WTC11 (cell line): ENCODE results near the gene WNK2. TPM values are rescaled to one million over a fixed set of nuclear protein-coding genes. Genes with fewer than 3 reads are reported as not detected.

Experiments used
- ATAC-seq: fragments of 200-7000 bp; cut with Tn5 transposase; 2 replicates; pipeline ENCODE4 v1.10.0; 2021; ENCODE audit warnings: mild to moderate bottlenecking, moderate library complexity
- CTCF ChIA-PET: fragments of 300-600 bp; sonication (Branson Sonifier 250); formaldehyde crosslinking; loops from one replicate; lab custom pipeline; 2021; ENCODE audit warnings: antibody characterized with exemption; lab: Charles Lee
- POLR2A ChIA-PET: fragments of 350-600 bp; sonication (Branson Sonifier 250); formaldehyde crosslinking; loops from one replicate; lab custom pipeline; 2021; ENCODE audit warnings: antibody characterized with exemption; lab: Charles Lee
- DNase-seq: peaks from one replicate; pipeline ENCODE4 v3.0.0; 2021; ENCODE audit warnings: low spot score
- H3K27ac Mint-ChIP-seq: 2 replicates; pipeline ENCODE4 v1.8.0; 2021; ENCODE audit warnings: mixed read lengths
- H3K27me3 Mint-ChIP-seq: 2 replicates; pipeline ENCODE4 v1.8.0; 2021; ENCODE audit warnings: low read depth, mild to moderate bottlenecking, moderate library complexity, mixed read lengths
- H3K36me3 Mint-ChIP-seq: 2 replicates; pipeline ENCODE4 v1.8.0; 2021; ENCODE audit warnings: mixed read lengths
- H3K4me1 Mint-ChIP-seq: 2 replicates; pipeline ENCODE4 v1.8.0; 2022; ENCODE audit warnings: mixed read lengths
- H3K4me3 Mint-ChIP-seq: 2 replicates; pipeline ENCODE4 v1.8.0; 2021; ENCODE audit warnings: mild to moderate bottlenecking, moderate library complexity, mixed read lengths
- H3K9me3 Mint-ChIP-seq: 2 replicates; pipeline ENCODE4 v1.8.0; 2021; ENCODE audit warnings: mixed read lengths
- ATF1 ChIP-seq: sonication (generic); formaldehyde crosslinking; IDR thresholded peaks from 2 replicates; pipeline ENCODE4 v1.8.1; 2023; ENCODE audit warnings: mild to moderate bottlenecking, moderate library complexity, missing genetic modification reagents
- ESRRA ChIP-seq: sonication (generic); formaldehyde crosslinking; IDR thresholded peaks from 2 replicates; pipeline ENCODE4 v1.8.1; 2022; ENCODE audit warnings: mild to moderate bottlenecking, missing genetic modification reagents, borderline replicate concordance
- GTF2I ChIP-seq: fragments of 250-450 bp; sonication (Bioruptor Pico); conservative IDR thresholded peaks from 2 replicates; pipeline ENCODE4 v1.4.0; 2021; ENCODE audit warnings: mild to moderate bottlenecking
- HMGA2 ChIP-seq: fragments of 250-450 bp; sonication (Bioruptor Pico); IDR thresholded peaks from 2 replicates; pipeline ENCODE4 v1.4.0; 2021; ENCODE audit warnings: mild to moderate bottlenecking, moderate library complexity
- IRF2 ChIP-seq: sonication (generic); formaldehyde crosslinking; IDR thresholded peaks from 2 replicates; pipeline ENCODE4 v1.8.0; 2022; ENCODE audit warnings: low read depth, missing genetic modification reagents, borderline replicate concordance
- JUN ChIP-seq: sonication (generic); formaldehyde crosslinking; IDR thresholded peaks from 2 replicates; pipeline ENCODE4 v1.8.0; 2023; ENCODE audit warnings: mild to moderate bottlenecking, missing genetic modification reagents
- NFE2L1 ChIP-seq: sonication (generic); formaldehyde crosslinking; IDR thresholded peaks from 2 replicates; pipeline ENCODE4 v1.8.1; 2023; ENCODE audit warnings: missing genetic modification reagents
- RELA ChIP-seq: sonication (generic); formaldehyde crosslinking; IDR thresholded peaks from 2 replicates; pipeline ENCODE4 v1.8.1; 2022; ENCODE audit warnings: missing genetic modification reagents, mild to moderate bottlenecking, borderline replicate concordance
- SP1 ChIP-seq: sonication (generic); formaldehyde crosslinking; conservative IDR thresholded peaks from 2 replicates; pipeline ENCODE4 v1.8.1; 2022; ENCODE audit warnings: missing genetic modification reagents
- ZNF219 ChIP-seq: sonication (generic); formaldehyde crosslinking; IDR thresholded peaks from 2 replicates; pipeline ENCODE4 v1.8.0; 2023; ENCODE audit warnings: missing genetic modification reagents, mild to moderate bottlenecking, borderline replicate concordance
- ZNF317 ChIP-seq: sonication (generic); formaldehyde crosslinking; IDR thresholded peaks from 2 replicates; pipeline ENCODE4 v1.8.1; 2023; ENCODE audit warnings: low read depth, mild to moderate bottlenecking, moderate library complexity, missing genetic modification reagents, borderline replicate concordance
- ZNF671 ChIP-seq: fragments of 250-450 bp; sonication (Bioruptor Pico); IDR thresholded peaks from 2 replicates; pipeline ENCODE4 v1.8.0; 2021; ENCODE audit warnings: mild to moderate bottlenecking
- total RNA-seq: library from RNA; stranded (reverse); gene quantifications from 3 replicates; pipeline ENCODE4 v1.2.3, GENCODE V29; 2021
- TF ChIP-seq, protein P1 (sequence below): sonication (generic); formaldehyde crosslinking; IDR thresholded peaks from 2 replicates; pipeline ENCODE4 v1.8.0; 2022; ENCODE audit warnings: mild to moderate bottlenecking, missing genetic modification reagents
- TF ChIP-seq, protein P2 (sequence below): sonication (generic); formaldehyde crosslinking; IDR thresholded peaks from 2 replicates; pipeline ENCODE4 v1.8.0; 2023; ENCODE audit warnings: missing genetic modification reagents
- TF ChIP-seq, protein P3 (sequence below): sonication (generic); formaldehyde crosslinking; conservative IDR thresholded peaks from 2 replicates; pipeline ENCODE4 v1.8.1; 2022; ENCODE audit warnings: mild to moderate bottlenecking, missing genetic modification reagents
- TF ChIP-seq, protein P4 (sequence below): sonication (generic); formaldehyde crosslinking; IDR thresholded peaks from 2 replicates; pipeline ENCODE4 v1.8.1; 2022; ENCODE audit warnings: low read depth, missing genetic modification reagents, borderline replicate concordance
- TF ChIP-seq, protein P5 (sequence below): fragments of 250-450 bp; sonication (Bioruptor Pico); conservative IDR thresholded peaks from 2 replicates; pipeline ENCODE4 v1.9.0; 2021; ENCODE audit warnings: mild to moderate bottlenecking
- TF ChIP-seq, protein P6 (sequence below): fragments of 250-450 bp; sonication (Bioruptor Pico); IDR thresholded peaks from 2 replicates; pipeline ENCODE4 v2.1.2; 2022; ENCODE audit warnings: mild to moderate bottlenecking, moderate library complexity

Gene WNK2
- total RNA-seq, 1 experiment from 2014 or later, result 120 TPM

DNA sequence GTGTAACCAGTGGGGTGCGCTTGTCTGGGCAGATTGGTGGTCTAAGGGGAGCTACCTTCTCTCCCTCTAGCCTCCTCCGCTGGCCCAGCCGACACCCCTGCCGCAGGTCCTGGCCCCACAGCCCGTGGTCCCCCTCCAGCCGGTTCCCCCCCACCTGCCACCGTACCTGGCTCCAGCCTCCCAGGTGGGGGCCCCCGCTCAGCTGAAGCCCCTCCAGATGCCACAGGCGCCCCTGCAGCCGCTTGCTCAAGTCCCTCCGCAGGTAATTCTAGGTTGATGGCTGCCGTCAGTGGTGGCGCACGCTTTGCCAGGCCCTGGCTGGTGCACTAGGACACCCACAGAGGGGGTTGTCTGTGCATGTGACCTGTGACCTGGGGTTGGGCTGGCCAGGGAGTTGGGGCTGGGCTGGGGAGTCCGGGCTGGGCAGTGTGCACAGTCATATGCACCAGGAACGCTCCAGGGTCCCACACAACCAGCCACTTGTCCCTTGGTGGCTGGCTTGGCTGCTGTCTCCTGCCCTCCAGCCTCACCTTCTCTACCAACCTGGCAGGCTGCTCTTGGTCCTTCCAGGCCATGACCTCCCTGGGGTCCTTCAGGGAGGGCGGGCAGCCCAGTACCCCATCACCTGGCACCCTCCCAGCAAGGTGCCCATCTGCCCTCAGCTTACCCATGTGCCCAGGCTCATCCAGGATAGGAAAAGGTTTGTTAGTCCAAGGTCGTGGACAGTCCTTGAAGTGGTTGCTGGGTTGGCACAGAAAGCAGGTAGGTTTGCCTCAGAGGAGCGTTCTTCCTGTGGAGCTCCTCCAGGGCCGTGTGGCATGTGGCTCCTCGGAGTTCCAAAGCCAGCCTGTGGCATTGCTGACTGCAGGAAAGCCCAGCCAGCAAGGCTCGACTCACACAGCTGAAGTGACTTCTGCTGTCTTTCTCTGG lies 73.2 kb downstream of the WNK2 start (continued):
- TF ChIP-seq, protein P1, sequence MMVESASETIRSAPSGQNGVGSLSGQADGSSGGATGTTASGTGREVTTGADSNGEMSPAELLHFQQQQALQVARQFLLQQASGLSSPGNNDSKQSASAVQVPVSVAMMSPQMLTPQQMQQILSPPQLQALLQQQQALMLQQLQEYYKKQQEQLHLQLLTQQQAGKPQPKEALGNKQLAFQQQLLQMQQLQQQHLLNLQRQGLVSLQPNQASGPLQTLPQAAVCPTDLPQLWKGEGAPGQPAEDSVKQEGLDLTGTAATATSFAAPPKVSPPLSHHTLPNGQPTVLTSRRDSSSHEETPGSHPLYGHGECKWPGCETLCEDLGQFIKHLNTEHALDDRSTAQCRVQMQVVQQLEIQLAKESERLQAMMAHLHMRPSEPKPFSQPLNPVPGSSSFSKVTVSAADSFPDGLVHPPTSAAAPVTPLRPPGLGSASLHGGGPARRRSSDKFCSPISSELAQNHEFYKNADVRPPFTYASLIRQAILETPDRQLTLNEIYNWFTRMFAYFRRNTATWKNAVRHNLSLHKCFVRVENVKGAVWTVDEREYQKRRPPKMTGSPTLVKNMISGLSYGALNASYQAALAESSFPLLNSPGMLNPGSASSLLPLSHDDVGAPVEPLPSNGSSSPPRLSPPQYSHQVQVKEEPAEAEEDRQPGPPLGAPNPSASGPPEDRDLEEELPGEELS (CRISPR knock-in tag), result no peak
- TF ChIP-seq IRF2, result no peak
- no peak for TF ChIP-seq SP1 (CRISPR knock-in tag)
- TF ChIP-seq ZNF671, result no peak
- TF ChIP-seq, protein P2, sequence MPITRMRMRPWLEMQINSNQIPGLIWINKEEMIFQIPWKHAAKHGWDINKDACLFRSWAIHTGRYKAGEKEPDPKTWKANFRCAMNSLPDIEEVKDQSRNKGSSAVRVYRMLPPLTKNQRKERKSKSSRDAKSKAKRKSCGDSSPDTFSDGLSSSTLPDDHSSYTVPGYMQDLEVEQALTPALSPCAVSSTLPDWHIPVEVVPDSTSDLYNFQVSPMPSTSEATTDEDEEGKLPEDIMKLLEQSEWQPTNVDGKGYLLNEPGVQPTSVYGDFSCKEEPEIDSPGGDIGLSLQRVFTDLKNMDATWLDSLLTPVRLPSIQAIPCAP (CRISPR knock-in tag), result no peak
- TF ChIP-seq ESRRA (CRISPR knock-in tag), result no peak
- TF ChIP-seq RELA (CRISPR knock-in tag), result no peak
- no peak for TF ChIP-seq JUN (CRISPR knock-in tag)
- no peak for TF ChIP-seq ZNF317
- TF ChIP-seq, all 79 proteins: peak for 0

DNA sequence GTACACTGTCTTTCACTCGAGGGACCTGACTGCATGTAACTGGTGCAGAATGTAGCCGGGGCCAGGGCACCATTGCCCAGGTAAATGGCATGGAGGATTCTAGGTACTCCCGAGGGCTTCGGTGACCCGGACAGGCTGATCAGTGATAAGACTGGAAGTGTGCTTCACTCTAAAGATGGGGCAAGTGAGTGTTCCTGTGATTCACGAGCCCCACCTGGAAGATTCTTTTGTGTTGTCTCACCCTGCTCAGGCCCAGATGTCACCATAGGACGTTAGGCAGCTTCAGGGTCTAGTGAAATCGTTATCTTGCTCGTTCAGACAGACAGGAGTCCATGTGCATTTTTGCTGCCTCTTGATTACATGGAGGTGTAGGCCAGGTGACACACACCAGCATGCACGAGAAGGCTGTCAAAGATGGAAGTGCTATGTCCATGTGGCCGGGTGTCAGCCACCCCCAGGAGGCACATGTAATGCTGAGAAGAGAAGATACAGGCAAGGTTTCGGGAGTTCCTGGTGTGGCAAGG lies 73.9 kb downstream of the WNK2 start:
- ChIA-PET POLR2A (no interaction called here), CTCF (no interaction called here)
- Mint-ChIP-seq H3K9me3 (no peaks in the 10 kb centered on the region), H3K4me3 (no peak overlapping the region), H3K36me3 (peaks cover 6% of the 10 kb centered on the region; the same call in 1 of the 2 replicates), H3K27me3 (no peaks in the 10 kb centered on the region), H3K27ac (no peak overlapping the region; the same call in 1 of the 2 replicates), H3K4me1 (no peaks in the 10 kb centered on the region)
- no peak for TF ChIP-seq NFE2L1 (CRISPR knock-in tag)
- no peak for TF ChIP-seq ZNF219 (CRISPR knock-in tag)
- no peak for TF ChIP-seq GTF2I (CRISPR knock-in tag)
- TF ChIP-seq, protein P3, sequence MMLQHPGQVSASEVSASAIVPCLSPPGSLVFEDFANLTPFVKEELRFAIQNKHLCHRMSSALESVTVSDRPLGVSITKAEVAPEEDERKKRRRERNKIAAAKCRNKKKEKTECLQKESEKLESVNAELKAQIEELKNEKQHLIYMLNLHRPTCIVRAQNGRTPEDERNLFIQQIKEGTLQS (CRISPR knock-in tag), result no peak
- TF ChIP-seq ZNF671, result no peak
- TF ChIP-seq, protein P4, sequence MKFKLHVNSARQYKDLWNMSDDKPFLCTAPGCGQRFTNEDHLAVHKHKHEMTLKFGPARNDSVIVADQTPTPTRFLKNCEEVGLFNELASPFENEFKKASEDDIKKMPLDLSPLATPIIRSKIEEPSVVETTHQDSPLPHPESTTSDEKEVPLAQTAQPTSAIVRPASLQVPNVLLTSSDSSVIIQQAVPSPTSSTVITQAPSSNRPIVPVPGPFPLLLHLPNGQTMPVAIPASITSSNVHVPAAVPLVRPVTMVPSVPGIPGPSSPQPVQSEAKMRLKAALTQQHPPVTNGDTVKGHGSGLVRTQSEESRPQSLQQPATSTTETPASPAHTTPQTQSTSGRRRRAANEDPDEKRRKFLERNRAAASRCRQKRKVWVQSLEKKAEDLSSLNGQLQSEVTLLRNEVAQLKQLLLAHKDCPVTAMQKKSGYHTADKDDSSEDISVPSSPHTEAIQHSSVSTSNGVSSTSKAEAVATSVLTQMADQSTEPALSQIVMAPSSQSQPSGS (CRISPR knock-in tag), result no peak
- TF ChIP-seq ATF1, result no peak
- DNase-seq (no peak), ATAC-seq (no peak)

DNA sequence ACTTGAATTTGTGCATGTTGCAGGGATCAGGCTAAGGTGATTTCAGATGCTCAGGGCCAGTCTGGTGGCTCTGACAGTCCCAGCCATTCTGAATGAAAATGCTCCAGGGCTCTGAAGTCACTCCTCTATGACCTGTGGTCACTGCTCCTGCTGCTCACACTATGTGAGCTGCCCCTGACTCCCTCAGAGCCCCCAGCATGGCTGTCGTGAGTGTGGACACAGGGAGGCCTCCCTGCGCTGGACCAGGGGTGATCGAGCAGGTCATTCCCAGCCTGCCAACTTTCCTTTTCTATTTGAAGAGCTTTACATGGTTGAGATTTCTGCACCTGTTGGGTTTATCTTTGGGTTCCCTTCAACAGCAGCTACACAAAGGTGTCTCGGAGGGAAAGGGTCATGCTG lies 74.5 kb downstream of the WNK2 start:
- POLR2A ChIA-PET, result no interaction called here
- TF ChIP-seq HMGA2 (CRISPR knock-in tag), result no peak
- TF ChIP-seq, protein P5, sequence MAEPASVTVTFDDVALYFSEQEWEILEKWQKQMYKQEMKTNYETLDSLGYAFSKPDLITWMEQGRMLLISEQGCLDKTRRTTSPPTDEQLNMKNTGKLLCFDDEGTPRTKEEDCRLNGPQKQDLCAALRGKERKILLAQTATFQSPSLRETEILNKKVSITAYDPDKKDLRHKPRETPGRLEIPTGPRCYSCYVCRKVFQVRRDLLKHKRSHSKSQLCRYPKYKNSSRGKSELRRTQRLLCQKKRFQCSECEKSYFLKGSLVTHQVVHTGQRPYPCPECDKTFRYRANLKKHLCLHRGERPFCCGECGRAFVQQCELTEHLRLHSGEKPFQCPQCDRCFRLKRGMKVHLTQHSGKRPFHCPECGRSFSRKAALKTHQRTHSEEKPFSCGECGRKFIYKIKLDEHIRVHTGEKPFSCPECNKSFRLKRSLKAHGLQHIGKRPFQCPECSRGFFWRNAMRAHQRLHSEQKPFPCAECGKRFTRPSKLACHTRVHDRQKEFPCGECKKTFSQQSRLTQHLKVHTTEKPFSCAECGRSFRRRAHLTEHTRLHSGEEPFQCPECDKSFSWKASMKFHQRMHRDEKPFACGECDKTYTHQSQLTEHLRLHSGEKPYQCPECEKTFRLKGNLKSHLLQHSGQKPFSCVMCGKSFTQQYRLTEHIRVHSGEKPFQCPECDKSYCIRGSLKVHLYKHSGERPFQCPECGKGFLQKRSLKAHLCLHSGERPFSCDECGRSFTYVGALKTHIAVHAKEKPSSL (CRISPR knock-in tag), result no peak
- TF ChIP-seq, protein P6, sequence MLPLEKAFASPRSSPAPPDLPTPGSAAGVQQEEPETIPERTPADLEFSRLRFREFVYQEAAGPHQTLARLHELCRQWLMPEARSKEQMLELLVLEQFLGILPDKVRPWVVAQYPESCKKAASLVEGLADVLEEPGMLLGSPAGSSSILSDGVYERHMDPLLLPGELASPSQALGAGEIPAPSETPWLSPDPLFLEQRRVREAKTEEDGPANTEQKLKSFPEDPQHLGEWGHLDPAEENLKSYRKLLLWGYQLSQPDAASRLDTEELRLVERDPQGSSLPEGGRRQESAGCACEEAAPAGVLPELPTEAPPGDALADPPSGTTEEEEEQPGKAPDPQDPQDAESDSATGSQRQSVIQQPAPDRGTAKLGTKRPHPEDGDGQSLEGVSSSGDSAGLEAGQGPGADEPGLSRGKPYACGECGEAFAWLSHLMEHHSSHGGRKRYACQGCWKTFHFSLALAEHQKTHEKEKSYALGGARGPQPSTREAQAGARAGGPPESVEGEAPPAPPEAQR, result no peak
- TF ChIP-seq, all 79 proteins: peak for 0
- peaks cover 8% of the 10 kb centered on the region; the same call in 1 of the 2 replicates for H3K36me3 Mint-ChIP-seq
- no peaks in the 10 kb centered on the region for H3K27me3 Mint-ChIP-seq
- no peak overlapping the region for H3K27ac Mint-ChIP-seq
- DNase-seq, result no peak
- H3K9me3 Mint-ChIP-seq, result no peaks in the 10 kb centered on the region
- no peak for ATAC-seq
- no peaks in the 10 kb centered on the region for H3K4me1 Mint-ChIP-seq
- H3K4me3 Mint-ChIP-seq, result no peak overlapping the region
- CTCF ChIA-PET, result no interaction called here
